ENCODE results near the gene CHST14.

Gene CHST14

DNA sequence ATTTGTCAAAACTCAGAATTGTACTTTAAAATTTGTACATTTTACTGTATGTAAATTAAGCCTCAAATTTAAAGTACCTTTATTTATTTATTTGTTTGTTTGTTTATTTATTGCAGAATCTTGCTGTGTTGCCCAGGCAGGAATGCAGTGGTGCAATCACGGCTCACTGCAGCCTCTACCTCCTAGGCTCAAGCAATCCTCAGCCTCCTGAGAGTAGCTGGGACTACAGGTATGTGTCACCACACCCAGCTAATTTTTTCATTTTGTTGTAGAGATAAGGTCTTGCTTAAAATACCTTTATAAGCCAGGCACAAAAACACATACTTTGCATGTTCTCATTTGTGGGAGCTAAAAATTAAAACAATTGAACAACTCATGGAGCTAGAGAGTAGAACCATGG, 37.4 kb downstream of the CHST14 start:
- H3K4me3 ChIP-seq (ENCODE audit: insufficient read depth, low read depth, low read length, poor library complexity, severe bottlenecking): no peak overlapping the region
- H3K27ac ChIP-seq (ENCODE audit: insufficient read depth, low read length, poor library complexity, severe bottlenecking): no peak overlapping the region
- no peaks in the 10 kb centered on the region for H3K36me3 ChIP-seq (ENCODE audit: control insufficient read depth, insufficient read depth, low read length)
- H3K9me3 ChIP-seq (ENCODE audit: control insufficient read depth, low read length): no peaks in the 10 kb centered on the region
- no peak for DNase-seq
- peaks cover 24% of the 10 kb centered on the region for H3K27me3 ChIP-seq (replicated peaks; ENCODE audit: control insufficient read depth, insufficient read depth, low read length, poor library complexity, severe bottlenecking)
- H3K4me1 ChIP-seq (ENCODE audit: control insufficient read depth, insufficient read depth, low read length, poor library complexity, severe bottlenecking): peaks cover 12% of the 10 kb centered on the region

DNA sequence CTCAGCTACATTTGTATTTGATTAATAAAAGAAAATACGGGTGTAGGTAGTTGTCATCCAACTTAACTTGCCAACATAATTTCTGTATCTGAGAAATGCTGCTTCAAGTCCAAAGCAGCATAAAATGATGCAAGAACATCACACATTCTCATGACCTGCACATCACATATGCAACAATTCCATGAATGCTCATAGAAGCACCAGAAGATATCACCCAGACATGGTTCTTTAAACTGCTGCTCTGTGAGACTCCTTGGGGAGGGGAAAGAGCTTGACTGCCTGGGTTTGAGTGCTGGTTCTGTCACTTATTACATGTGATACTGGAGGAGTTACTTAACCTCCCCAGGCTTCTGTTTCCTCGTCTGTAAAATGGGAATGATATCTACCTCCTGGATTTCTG, 39.4 kb downstream of the CHST14 start:
- Histone ChIP-seq H3K27me3 (replicated peaks; ENCODE audit: control insufficient read depth, insufficient read depth, low read length, poor library complexity, severe bottlenecking) (peaks cover 27% of the 10 kb centered on the region), H3K27ac (ENCODE audit: insufficient read depth, low read length, poor library complexity, severe bottlenecking) (no peak overlapping the region), H3K4me3 (ENCODE audit: insufficient read depth, low read depth, low read length, poor library complexity, severe bottlenecking) (no peak overlapping the region), H3K36me3 (ENCODE audit: control insufficient read depth, insufficient read depth, low read length) (no peaks in the 10 kb centered on the region), H3K9me3 (ENCODE audit: control insufficient read depth, low read length) (no peaks in the 10 kb centered on the region), H3K4me1 (ENCODE audit: control insufficient read depth, insufficient read depth, low read length, poor library complexity, severe bottlenecking) (peaks cover 12% of the 10 kb centered on the region)
- no peak for DNase-seq

GRCh38 chr15:40511093-40511471, 40.3 kb downstream of the CHST14 start:
- DNase-seq: no peak
- Histone ChIP-seq H3K4me3 (ENCODE audit: insufficient read depth, low read depth, low read length, poor library complexity, severe bottlenecking) (peak overlapping the region; percentile 45), H3K36me3 (ENCODE audit: control insufficient read depth, insufficient read depth, low read length) (no peaks in the 10 kb centered on the region), H3K27me3 (replicated peaks; ENCODE audit: control insufficient read depth, insufficient read depth, low read length, poor library complexity, severe bottlenecking) (peaks cover 24% of the 10 kb centered on the region), H3K4me1 (ENCODE audit: control insufficient read depth, insufficient read depth, low read length, poor library complexity, severe bottlenecking) (peaks cover 12% of the 10 kb centered on the region), H3K9me3 (ENCODE audit: control insufficient read depth, low read length) (no peaks in the 10 kb centered on the region), H3K27ac (ENCODE audit: insufficient read depth, low read length, poor library complexity, severe bottlenecking) (no peak overlapping the region)

DNA sequence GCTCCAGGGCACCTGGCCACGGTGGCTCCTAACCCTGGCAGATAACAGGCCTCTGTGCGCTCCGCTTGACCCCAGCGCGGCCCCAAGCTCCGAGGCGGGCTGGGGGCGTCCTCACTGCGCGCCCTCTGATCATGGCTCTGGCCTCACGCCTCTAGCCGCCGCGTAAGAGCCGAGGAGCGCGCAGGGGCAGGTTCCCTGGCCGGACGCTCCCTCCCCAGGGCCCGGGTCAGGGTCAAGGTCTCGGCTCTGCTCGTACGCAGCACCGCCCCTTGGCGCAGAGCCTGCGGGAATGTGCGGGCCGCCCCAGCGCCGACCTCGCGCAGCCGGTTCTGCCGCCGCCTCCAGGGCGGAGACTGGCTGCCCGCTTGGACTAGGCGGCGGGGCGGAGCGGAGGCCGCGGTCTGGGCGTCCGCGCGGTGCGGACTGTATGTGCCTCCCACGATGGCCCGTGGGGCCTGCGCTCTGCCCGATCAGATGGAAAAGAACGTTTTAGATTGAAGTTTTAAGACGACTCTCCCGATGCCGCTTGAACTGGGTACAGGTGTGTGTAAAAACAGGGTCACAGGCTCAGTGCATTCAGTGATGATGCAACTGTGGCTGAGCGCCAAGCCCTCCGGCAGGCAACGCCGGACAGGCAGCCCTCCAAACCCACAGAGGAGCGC, 40.8 kb downstream of the CHST14 start:
- Histone ChIP-seq H3K36me3 (ENCODE audit: control insufficient read depth, insufficient read depth, low read length) (no peaks in the 10 kb centered on the region), H3K9me3 (ENCODE audit: control insufficient read depth, low read length) (no peaks in the 10 kb centered on the region), H3K27me3 (replicated peaks; ENCODE audit: control insufficient read depth, insufficient read depth, low read length, poor library complexity, severe bottlenecking) (peaks cover 24% of the 10 kb centered on the region), H3K4me1 (ENCODE audit: control insufficient read depth, insufficient read depth, low read length, poor library complexity, severe bottlenecking) (peaks cover 12% of the 10 kb centered on the region), H3K27ac (ENCODE audit: insufficient read depth, low read length, poor library complexity, severe bottlenecking) (no peak overlapping the region), H3K4me3 (ENCODE audit: insufficient read depth, low read depth, low read length, poor library complexity, severe bottlenecking) (peak overlapping the region; percentile 45)
- DNase-seq: no peak

DNA sequence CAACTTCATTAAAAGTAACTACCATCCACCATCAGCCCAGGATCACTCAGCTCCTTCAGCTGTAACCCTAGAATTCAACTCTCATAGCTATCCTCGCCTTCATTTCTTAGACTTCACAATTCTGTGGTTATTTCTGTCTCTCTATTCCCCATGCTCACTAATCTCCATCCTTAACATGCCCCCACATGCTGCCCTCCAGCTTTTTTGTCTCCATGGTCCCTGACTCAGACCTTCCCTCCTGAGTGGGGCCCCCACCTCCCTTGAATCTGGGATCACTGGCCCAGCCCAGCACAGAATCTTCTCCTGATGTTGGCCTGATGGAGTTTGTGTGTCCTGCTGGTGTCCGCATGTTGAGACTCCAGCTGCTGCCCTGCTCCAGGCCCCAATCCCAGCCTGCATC, 41.7 kb downstream of the CHST14 start:
- H3K27me3 ChIP-seq (replicated peaks; ENCODE audit: control insufficient read depth, insufficient read depth, low read length, poor library complexity, severe bottlenecking): peaks cover 20% of the 10 kb centered on the region
- H3K36me3 ChIP-seq (ENCODE audit: control insufficient read depth, insufficient read depth, low read length): no peaks in the 10 kb centered on the region
- H3K27ac ChIP-seq (ENCODE audit: insufficient read depth, low read length, poor library complexity, severe bottlenecking): no peak overlapping the region
- no peaks in the 10 kb centered on the region for H3K9me3 ChIP-seq (ENCODE audit: control insufficient read depth, low read length)
- no peak for DNase-seq
- H3K4me3 ChIP-seq (ENCODE audit: insufficient read depth, low read depth, low read length, poor library complexity, severe bottlenecking): no peak overlapping the region
- peaks cover 6% of the 10 kb centered on the region for H3K4me1 ChIP-seq (ENCODE audit: control insufficient read depth, insufficient read depth, low read length, poor library complexity, severe bottlenecking)

DNA sequence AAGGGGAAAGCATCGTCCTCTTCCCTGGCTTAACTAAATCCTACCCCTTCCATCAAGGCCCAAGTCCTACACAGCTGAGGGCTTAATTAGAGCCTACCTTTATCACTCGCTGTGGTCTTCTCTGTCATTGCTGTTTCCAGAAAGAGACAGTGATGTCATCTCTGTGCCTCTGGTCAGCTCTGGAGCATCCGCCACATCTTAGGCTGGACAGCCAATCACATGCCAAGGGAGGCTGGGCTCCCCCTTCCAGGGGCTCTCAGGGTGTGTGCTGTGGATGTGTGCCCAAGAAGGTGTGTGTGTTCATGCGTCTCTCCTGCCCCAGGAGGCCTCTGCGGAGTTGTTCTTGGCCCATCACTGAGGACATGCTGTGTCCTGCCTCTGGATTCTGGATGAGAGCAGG, 42.8 kb downstream of the CHST14 start:
- no peak for DNase-seq
- Histone ChIP-seq H3K27ac (ENCODE audit: insufficient read depth, low read length, poor library complexity, severe bottlenecking) (no peak overlapping the region), H3K4me3 (ENCODE audit: insufficient read depth, low read depth, low read length, poor library complexity, severe bottlenecking) (no peak overlapping the region), H3K9me3 (ENCODE audit: control insufficient read depth, low read length) (no peaks in the 10 kb centered on the region), H3K36me3 (ENCODE audit: control insufficient read depth, insufficient read depth, low read length) (no peaks in the 10 kb centered on the region), H3K4me1 (ENCODE audit: control insufficient read depth, insufficient read depth, low read length, poor library complexity, severe bottlenecking) (peaks cover 6% of the 10 kb centered on the region), H3K27me3 (replicated peaks; ENCODE audit: control insufficient read depth, insufficient read depth, low read length, poor library complexity, severe bottlenecking) (peaks cover 20% of the 10 kb centered on the region)

- H3K9me3 ChIP-seq (ENCODE audit: control insufficient read depth, low read length): no peaks in the 10 kb centered on the region
- no peaks in the 10 kb centered on the region for H3K36me3 ChIP-seq (ENCODE audit: control insufficient read depth, insufficient read depth, low read length)
These were observed 45.5 kb downstream of the CHST14 start for GRCh38 chr15:40516322-40516721.

More at GRCh38 chr15:40516322-40516721, 45.5 kb downstream of the CHST14 start:
- Histone ChIP-seq H3K27me3 (replicated peaks; ENCODE audit: control insufficient read depth, insufficient read depth, low read length, poor library complexity, severe bottlenecking) (peaks cover 9% of the 10 kb centered on the region), H3K4me3 (ENCODE audit: insufficient read depth, low read depth, low read length, poor library complexity, severe bottlenecking) (no peak overlapping the region), H3K27ac (ENCODE audit: insufficient read depth, low read length, poor library complexity, severe bottlenecking) (no peak overlapping the region), H3K4me1 (ENCODE audit: control insufficient read depth, insufficient read depth, low read length, poor library complexity, severe bottlenecking) (peaks cover 5% of the 10 kb centered on the region)
- DNase-seq: no peak
